H9 (cell line): ENCODE measurements around the gene FCGBP. TPM values are rescaled to one million over a fixed set of nuclear protein-coding genes. Genes with fewer than 3 reads are reported as not detected.

Source experiments
- DNase-seq: peaks from one replicate; pipeline ENCODE4 v3.0.0-alpha.2; 2017
- H2AFZ ChIP-seq: one replicate; pipeline ENCODE4 v1.6.1; 2013; ENCODE audit warnings: mild to moderate bottlenecking, low read length, control low read depth, moderate library complexity
- H2AK5ac ChIP-seq: 2 replicates; pipeline ENCODE4 v1.6.1; 2013; ENCODE audit warnings: low read length, control low read depth, mixed read lengths; ENCODE audit not compliant: insufficient read length
- H2BK120ac ChIP-seq: one replicate; pipeline ENCODE4 v1.6.1; 2013; ENCODE audit warnings: low read depth, mild to moderate bottlenecking, low read length, control low read depth, inconsistent platforms; ENCODE audit not compliant: poor library complexity, severe bottlenecking
- H2BK12ac ChIP-seq: 2 replicates; pipeline ENCODE4 v1.6.1; 2013; ENCODE audit warnings: low read length, control low read depth, mixed read lengths, low read depth; ENCODE audit not compliant: insufficient read length
- H2BK15ac ChIP-seq: 2 replicates; pipeline ENCODE4 v1.6.1; 2013; ENCODE audit warnings: low read depth, low read length, control low read depth
- H2BK20ac ChIP-seq: one replicate; pipeline ENCODE4 v1.6.1; 2013; ENCODE audit warnings: low read depth, mild to moderate bottlenecking, low read length, control low read depth, inconsistent platforms; ENCODE audit not compliant: poor library complexity, severe bottlenecking
- H2BK5ac ChIP-seq: 2 replicates; pipeline ENCODE4 v1.6.1; 2013; ENCODE audit warnings: low read length, control low read depth, mixed read lengths; ENCODE audit not compliant: insufficient read length
- H3K14ac ChIP-seq: 2 replicates; pipeline ENCODE4 v1.6.1; 2013; ENCODE audit warnings: low read length, control low read depth; ENCODE audit not compliant: insufficient read depth
- H3K18ac ChIP-seq: 2 replicates; pipeline ENCODE4 v1.6.1; 2013; ENCODE audit warnings: low read depth, mild to moderate bottlenecking, mixed read lengths, low read length, control low read depth; ENCODE audit not compliant: insufficient read length
- H3K23ac ChIP-seq: 2 replicates; pipeline ENCODE4 v1.6.1; 2013; ENCODE audit warnings: low read length, control low read depth, mixed read lengths, low read depth; ENCODE audit not compliant: insufficient read length
- H3K23me2 ChIP-seq: 2 replicates; pipeline ENCODE4 v1.6.1; 2013; ENCODE audit warnings: low read depth, mild to moderate bottlenecking, mixed read lengths, low read length, control low read depth; ENCODE audit not compliant: insufficient read length, poor library complexity, severe bottlenecking
- H3K27ac ChIP-seq: 2 replicates; pipeline ENCODE4 v1.5.1; 2013; ENCODE audit warnings: low read length, control low read depth, mixed read lengths, low read depth; ENCODE audit not compliant: insufficient read length
- H3K27me3 ChIP-seq: 2 replicates; pipeline ENCODE4 v1.6.1; 2013; ENCODE audit warnings: low read length, control low read depth, inconsistent platforms; ENCODE audit not compliant: insufficient read depth
- H3K4ac ChIP-seq: 2 replicates; pipeline ENCODE4 v1.6.1; 2013; ENCODE audit warnings: low read depth, mild to moderate bottlenecking, control low read depth, inconsistent platforms, low read length, moderate library complexity
- H3K4me1 ChIP-seq: 2 replicates; pipeline ENCODE4 v1.6.1; 2013; ENCODE audit warnings: low read length, control low read depth, inconsistent platforms; ENCODE audit not compliant: insufficient read depth
- H3K4me2 ChIP-seq: 2 replicates; pipeline ENCODE4 v1.6.1; 2013; ENCODE audit warnings: low read length, control low read depth, mixed read lengths; ENCODE audit not compliant: insufficient read length, insufficient read depth
- H3K56ac ChIP-seq: 2 replicates; pipeline ENCODE4 v1.6.1; 2013; ENCODE audit warnings: low read depth, mild to moderate bottlenecking, mixed read lengths, low read length, control low read depth; ENCODE audit not compliant: insufficient read length
- H3K79me1 ChIP-seq: 2 replicates; pipeline ENCODE4 v1.6.1; 2013; ENCODE audit warnings: low read depth, mild to moderate bottlenecking, moderate library complexity, low read length, control low read depth, inconsistent platforms; ENCODE audit not compliant: insufficient read depth, poor library complexity, severe bottlenecking
- H3K79me2 ChIP-seq: 2 replicates; pipeline ENCODE4 v1.6.1; 2013; ENCODE audit warnings: low read length, control low read depth, inconsistent platforms; ENCODE audit not compliant: insufficient read depth
- H3K9ac ChIP-seq: 2 replicates; pipeline ENCODE4 v1.6.1; 2013; ENCODE audit warnings: low read length, control low read depth, mixed read lengths; ENCODE audit not compliant: insufficient read length; ENCODE audit errors: extremely low read depth
- H3K9me3 ChIP-seq: one replicate; pipeline ENCODE4 v1.6.1; 2013; ENCODE audit warnings: low read depth, low read length, inconsistent platforms; ENCODE audit not compliant: control insufficient read depth
- H3T11ph ChIP-seq: one replicate; pipeline ENCODE4 v1.6.1; 2013; ENCODE audit warnings: mild to moderate bottlenecking, low read length, control low read depth, inconsistent platforms
- H4K20me1 ChIP-seq: one replicate; pipeline ENCODE4 v1.6.1; 2013; ENCODE audit not compliant: control insufficient read depth, insufficient read length, insufficient read depth
- H4K5ac ChIP-seq: 2 replicates; pipeline ENCODE4 v1.6.1; 2013; ENCODE audit warnings: low read depth, mild to moderate bottlenecking, mixed read lengths, low read length, control low read depth; ENCODE audit not compliant: insufficient read length
- H4K8ac ChIP-seq: replicated peaks from 2 replicates; pipeline ENCODE4 v1.6.1; 2013; ENCODE audit warnings: low read length, control low read depth, mixed read lengths, low read depth; ENCODE audit not compliant: insufficient read length
- H4K91ac ChIP-seq: 2 replicates; pipeline ENCODE4 v1.6.1; 2013; ENCODE audit warnings: low read depth, mild to moderate bottlenecking, moderate library complexity, mixed read lengths, low read length, control low read depth; ENCODE audit not compliant: insufficient read length
- H3K27ac Mint-ChIP-seq, 3 experiments: 2 replicates in 2 of 3; 3 replicates in 1 of 3; pipeline ENCODE4 v1.8.0; 2020 to 2021; ENCODE audit warnings: mixed read lengths in 3 of 3, mild to moderate bottlenecking in 1 of 3, moderate library complexity in 1 of 3
- H3K27me3 Mint-ChIP-seq: 2 replicates; pipeline ENCODE4 v1.8.0; 2021; ENCODE audit warnings: low read depth, mild to moderate bottlenecking, moderate library complexity, mixed read lengths
- H3K36me3 Mint-ChIP-seq, 3 experiments: 2 replicates in 2 of 3; 3 replicates in 1 of 3; pipeline ENCODE4 v1.8.0; 2020 to 2021; ENCODE audit warnings: low read depth in 3 of 3, mixed read lengths in 3 of 3; ENCODE audit not compliant: insufficient read depth in 1 of 3
- H3K4me1 Mint-ChIP-seq, 2 experiments: 2 replicates each; pipeline ENCODE4 v1.8.0; 2020; ENCODE audit warnings: mixed read lengths in 2 of 2
- H3K4me3 Mint-ChIP-seq, 2 experiments: 2 replicates in 1 of 2; 3 replicates in 1 of 2; pipeline ENCODE4 v1.8.0; 2020 to 2021; ENCODE audit warnings: mild to moderate bottlenecking in 2 of 2, mixed read lengths in 2 of 2, moderate library complexity in 1 of 2
- H3K9me3 Mint-ChIP-seq, 2 experiments: 2 replicates in 1 of 2; 3 replicates in 1 of 2; pipeline ENCODE4 v1.8.0; 2020; ENCODE audit warnings: mild to moderate bottlenecking in 2 of 2, mixed read lengths in 2 of 2, moderate library complexity in 1 of 2
- CTCF ChIP-seq: fragments of 200-600 bp; sonication (generic); conservative IDR thresholded peaks from 3 replicates; pipeline ENCODE4 v1.8.0; 2021; ENCODE audit warnings: antibody characterized with exemption, mild to moderate bottlenecking
- WGBS: extraction: QIAGEN DNeasy Blood & Tissue Kit; methylation state at CpG from one replicate; pipeline ENCODE4 v1.1.7; 2013; ENCODE audit warnings: missing lambda C conversion rate, low lambda C conversion rate, mixed read lengths; ENCODE audit not compliant: insufficient read length; ENCODE audit errors: extremely low coverage; 5-methylcytosine and 5-hydroxymethylcytosine counted together
- total RNA-seq: library from RNA; stranded (reverse); gene quantifications from 2 replicates; pipeline ENCODE4 v1.2.1, GENCODE V29; 2021

The FCGBP gene
- total RNA-seq, 1 experiment from 2014 or later = 0.13 TPM

- no peak overlapping the region for H3K14ac ChIP-seq
- no peak overlapping the region for H2BK5ac ChIP-seq
- no peak overlapping the region for H3K4me2 ChIP-seq
- no peak overlapping the region for H2BK15ac ChIP-seq
- no peaks in the 10 kb centered on the region; the same call in none of the 2 replicates for H3K27me3 ChIP-seq
- no peak for DNase-seq
- peaks cover 4% of the 10 kb centered on the region for H3K23me2 ChIP-seq
- H3K18ac ChIP-seq = no peak overlapping the region
- H3K56ac ChIP-seq = no peak overlapping the region
- H2AK5ac ChIP-seq = no peak overlapping the region
- H3K79me1 ChIP-seq = peaks cover 2% of the 10 kb centered on the region
- H4K5ac ChIP-seq = no peak overlapping the region
- H2BK12ac ChIP-seq = no peak overlapping the region
- H3K4ac ChIP-seq = no peak overlapping the region
- no peak overlapping the region for H4K91ac ChIP-seq
- Mint-ChIP-seq H3K9me3 (0 out of 5 replicates have a peak, but pooled peaks cover 0 to 4% of the 10 kb centered on the region in 2 experiments), H3K36me3 (peaks cover 4 to 7% (median 6%) of the 10 kb centered on the region in 3 experiments; a peak in 6 of 7 replicates), H3K27ac (no peak overlapping the region), H3K27me3 (no peaks in the 10 kb centered on the region; the same call in 1 of the 2 replicates), H3K4me1 (peaks cover 11 to 12% of the 10 kb centered on the region in 2 experiments), H3K4me3 (no peak overlapping the region)
- H3K4me1 ChIP-seq = peaks cover 4% of the 10 kb centered on the region; the same call in 1 of the 2 replicates
- H2BK20ac ChIP-seq = no peak overlapping the region
- peaks cover 2% of the 10 kb centered on the region; the same call in 1 of the 2 replicates for H3K79me2 ChIP-seq
- no CpG with 5 or more reads among the region's 6 CpGs for WGBS
- no peak for TF ChIP-seq CTCF
- no peak overlapping the region for H4K8ac ChIP-seq
- H3K9ac ChIP-seq = no peak overlapping the region
- H3K9me3 ChIP-seq = no peaks in the 10 kb centered on the region
- no peaks in the 10 kb centered on the region for H4K20me1 ChIP-seq
- H2AFZ ChIP-seq = no peak overlapping the region
- no peak overlapping the region for H3K27ac ChIP-seq
- no peak overlapping the region for H2BK120ac ChIP-seq
- H3K23ac ChIP-seq = no peak overlapping the region
- no peak overlapping the region for H3T11ph ChIP-seq
Measured at GRCh38 chr19:39966617-39967016, 32.2 kb upstream of the FCGBP start.
